CD4-positive, alpha-beta T cell treated with Interleukin-1 beta for 1 hour (primary cell): ENCODE results near the gene KCNIP4.
"Not testable (repeated sequence)": the region's sequence is repeated elsewhere in the genome, so short reads cannot be mapped to it uniquely, and the experiment has no call there.

ENCODE experiments used
- DNase-seq, 2 donors: peaks; one replicate each; pipeline ENCODE4 v3.0.0-alpha.2; 2020 to 2022

KCNIP4 gene

DNA sequence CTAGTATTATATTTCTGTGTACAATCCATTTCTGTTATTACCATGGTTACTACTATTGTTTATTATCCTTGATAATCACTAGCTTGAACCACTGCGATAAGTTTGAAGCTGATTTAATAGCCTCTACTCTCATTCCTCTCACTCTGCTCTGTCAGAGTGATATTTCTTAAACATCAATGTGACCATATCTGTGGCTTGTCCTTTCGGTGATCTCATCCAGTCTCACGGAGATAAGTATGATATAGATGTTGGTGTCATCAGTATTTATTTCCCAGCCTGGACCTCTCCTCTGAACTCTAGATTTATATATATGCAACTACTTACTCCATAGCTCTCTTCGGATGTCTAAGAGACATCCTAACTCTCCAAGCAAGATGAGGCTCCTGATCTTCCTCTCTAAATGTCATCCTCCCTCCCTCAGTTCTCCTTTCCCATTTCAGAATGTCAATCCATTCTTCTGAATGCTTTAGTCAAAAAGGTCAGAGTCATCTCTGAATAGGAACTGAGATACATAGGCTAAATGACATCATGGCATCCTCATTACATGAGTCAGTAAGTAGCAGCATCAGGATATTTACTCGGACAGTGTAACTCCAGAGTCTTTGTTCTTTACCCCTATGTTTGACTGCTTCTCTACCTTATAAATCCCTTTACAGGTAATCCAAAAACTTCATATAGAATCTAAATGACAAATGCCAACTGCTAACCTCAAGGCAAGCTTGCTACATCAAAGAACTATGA, 1118.8 kb downstream of the KCNIP4 start:
- no peak for DNase-seq

DNA sequence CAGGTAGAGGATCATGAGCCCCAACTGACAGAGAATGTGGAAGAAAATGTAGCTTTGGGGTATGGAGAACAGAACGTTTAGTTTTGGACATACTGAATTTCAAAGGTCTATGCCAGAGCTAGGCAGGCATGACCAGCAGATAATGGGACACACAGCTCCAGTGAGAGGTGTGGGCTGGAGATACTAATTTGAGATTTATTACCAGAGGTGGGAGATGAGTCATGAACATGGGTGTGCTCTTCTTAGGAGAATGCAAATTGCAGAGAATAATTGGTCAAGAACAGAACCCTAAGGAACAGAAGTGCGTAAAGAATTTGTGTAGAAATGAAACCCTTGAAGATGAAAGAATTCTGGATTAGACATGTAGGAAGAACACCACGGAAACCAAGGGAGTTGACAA, 1123.1 kb downstream of the KCNIP4 start:
- no peak for DNase-seq

DNA sequence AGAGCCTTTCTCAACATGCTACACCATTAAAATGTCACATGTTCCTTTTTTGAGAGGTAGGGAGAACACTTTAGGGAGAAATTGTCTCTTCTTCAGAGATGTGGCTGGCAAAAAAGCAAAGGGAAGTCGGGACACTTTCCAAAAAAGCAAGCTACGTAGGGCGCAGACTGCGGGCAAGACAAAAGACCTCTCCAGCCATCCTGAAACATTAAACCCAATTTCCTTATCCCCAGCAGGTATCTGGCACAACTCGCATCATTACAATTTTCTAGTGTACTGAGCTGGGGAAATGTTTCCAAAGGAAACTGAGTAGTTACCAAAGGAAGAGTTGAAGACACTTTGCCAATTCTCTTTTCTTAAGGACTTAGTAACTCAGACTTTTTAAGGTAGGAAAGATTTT, 1132.3 kb downstream of the KCNIP4 start:
- no peak for DNase-seq

DNA sequence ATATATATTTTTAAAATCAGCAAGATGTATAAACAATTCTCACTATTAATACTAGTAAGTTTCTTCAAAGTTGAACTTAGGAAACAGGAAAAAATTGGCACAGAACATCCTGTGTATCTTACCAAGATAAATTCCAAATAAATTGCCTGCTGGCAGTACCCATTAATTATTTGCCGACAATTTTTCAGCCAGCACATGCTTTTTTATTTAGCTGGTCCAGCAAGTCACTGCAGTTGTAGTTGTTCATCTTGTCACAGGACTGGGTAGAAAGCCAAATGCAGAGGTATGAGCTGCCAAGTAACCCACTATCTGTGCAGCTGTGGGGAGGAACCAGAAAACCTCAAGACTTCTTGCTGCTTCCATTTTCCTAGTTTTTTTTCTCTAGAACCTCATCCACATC, 1134.9 kb downstream of the KCNIP4 start:
- DNase-seq, result no peak

DNA sequence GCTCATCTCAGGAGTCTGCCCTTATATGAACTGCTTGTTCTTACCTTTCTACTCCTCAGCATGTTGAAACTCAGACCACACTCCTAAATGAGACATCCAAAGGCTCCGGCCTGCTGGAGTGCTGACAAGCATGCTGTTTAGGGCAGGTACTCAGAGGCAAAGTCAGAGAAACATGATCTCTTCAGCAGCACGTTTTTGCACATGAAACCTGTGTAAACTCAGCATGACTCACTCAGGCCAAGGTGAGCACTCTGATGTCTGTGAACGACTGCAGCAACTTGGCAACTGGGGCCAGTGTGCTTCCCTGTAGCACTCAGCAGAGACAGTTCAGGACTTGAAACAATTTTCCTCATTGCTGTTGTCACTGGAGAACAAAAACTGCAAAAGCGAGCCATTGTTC, 1138.8 kb downstream of the KCNIP4 start:
- no peak for DNase-seq

DNA sequence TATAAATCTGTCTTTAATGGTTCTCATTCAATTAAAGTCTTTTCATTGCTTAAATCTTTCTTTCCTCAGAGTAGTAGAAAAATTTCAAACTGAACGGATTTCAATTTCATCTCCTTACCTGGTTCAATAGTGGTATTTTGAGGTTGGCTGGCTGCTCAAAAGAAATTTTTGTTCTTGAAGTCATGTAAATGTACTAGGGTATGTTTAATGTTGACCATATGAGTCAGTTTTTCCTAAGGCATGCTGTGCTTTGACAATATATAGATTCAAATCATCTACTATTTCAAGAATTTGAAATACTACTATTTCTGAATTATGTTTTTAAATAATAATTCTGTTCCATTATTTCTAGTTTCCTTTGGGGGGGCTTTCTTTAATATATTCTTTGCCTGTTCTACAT, 1142.9 kb downstream of the KCNIP4 start:
- no peak for DNase-seq

DNA sequence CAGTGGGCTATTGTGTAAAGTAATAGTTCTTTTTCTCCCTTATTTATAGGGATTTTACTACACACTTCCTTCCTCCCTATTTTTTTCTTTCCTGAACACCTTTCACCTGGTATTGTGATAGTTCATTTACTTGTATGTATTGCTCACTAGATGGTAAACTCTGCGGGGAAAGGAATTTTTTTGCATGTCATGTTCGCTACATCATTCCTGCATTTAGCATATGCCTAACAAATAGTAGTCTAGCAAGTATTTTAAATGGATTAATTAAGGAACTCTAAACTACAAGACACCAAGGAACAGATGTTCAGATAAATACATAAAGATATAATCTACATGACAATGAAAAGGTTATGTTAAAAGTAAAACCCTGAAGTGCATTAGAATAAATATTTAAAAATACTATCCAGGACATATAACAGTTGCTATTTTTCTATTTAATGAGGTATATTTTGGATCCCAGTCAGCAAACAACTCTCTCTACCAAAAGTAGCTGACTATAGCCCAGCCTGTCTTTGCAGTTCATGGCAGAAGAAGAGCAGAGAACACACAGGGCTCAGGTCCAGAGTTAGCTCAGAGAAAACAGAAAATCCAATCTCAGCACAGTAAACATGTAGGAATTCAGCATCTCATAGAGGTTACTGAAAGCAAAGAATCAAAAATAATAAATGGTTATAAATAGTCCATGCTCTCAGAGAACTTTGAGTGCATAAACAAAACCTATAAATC, 1160.5 kb downstream of the KCNIP4 start:
- no peak for DNase-seq

DNA sequence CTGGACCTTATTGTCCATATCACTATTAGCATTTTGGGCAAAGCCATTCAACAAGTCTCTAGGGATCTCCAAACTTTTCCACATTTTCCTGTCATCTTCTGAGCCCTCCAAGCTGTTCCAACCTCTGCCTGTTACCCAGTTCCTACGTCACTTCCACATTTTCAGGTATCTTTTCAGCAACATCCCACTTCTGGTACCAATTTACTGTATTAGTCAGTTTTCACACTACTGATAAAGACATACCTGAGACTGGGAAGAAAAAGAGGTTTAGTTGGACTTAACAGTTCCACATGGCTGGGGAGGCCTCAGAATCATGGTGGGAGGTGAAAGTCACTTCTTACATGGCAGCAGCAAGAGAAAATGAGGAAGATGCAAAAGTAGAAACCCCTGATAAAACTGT, 1165.4 kb downstream of the KCNIP4 start:
- not testable (repeated sequence) for DNase-seq

DNA sequence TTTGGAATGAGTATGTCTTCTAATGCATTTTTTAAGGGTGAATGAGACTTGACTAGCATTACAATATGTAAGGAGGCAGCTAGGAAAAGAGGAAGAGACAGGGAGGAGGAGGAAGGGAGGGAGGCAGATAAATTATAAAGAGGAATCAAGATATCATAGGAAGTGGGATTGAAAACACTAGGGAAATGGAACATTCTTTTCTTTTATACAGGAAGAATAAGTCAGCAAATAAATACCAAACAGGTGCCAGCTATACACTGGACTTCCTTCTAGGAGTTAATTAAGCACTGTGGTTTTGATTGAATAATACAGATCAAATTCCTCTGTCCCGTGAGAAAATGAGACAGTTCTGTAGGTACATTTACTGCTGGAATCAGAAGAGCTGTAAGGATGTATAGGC, 1169.7 kb downstream of the KCNIP4 start:
- DNase-seq, result no peak

DNA sequence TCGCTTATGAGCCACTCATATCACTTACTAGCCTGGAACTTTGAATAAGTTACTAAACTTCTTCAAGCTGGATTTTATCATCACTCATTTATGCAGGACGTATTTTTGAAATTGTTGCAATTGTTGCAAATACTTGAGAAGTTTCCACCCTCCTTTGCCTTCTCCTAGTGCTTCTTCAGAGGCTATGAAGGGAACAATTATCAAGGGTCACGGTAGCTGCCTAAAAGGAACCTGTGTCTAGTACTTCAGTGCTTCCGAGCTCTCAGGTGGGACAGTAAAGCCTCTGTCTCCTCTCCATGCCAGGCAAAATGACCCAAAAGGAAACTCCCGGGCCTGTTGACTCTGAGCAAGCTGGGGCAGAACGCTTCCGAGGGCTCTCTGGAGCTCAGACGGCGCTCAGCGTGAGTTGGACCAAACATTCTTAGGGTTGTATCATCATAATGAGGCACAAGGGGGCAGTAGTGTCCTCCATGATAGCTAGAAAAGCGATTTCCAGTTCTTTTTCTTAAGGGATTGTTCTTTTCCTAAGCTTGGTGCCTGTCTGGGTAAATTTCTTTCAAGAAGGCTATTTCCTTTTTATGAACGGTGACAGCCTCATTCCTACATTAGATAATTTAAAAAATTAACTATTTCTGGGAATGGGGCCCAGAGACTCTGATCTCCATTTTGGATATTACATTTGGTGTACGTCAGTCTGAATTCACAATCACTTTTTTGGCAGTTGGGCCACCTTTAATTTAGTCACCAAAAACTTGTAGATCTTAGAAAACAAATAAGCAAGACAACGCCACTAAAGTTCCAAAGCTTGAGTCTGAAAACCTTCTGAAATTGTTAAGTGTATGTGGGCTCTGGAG, 1175.2 kb downstream of the KCNIP4 start:
- peak in 1 of 2 donors; percentile 36 for DNase-seq

DNA sequence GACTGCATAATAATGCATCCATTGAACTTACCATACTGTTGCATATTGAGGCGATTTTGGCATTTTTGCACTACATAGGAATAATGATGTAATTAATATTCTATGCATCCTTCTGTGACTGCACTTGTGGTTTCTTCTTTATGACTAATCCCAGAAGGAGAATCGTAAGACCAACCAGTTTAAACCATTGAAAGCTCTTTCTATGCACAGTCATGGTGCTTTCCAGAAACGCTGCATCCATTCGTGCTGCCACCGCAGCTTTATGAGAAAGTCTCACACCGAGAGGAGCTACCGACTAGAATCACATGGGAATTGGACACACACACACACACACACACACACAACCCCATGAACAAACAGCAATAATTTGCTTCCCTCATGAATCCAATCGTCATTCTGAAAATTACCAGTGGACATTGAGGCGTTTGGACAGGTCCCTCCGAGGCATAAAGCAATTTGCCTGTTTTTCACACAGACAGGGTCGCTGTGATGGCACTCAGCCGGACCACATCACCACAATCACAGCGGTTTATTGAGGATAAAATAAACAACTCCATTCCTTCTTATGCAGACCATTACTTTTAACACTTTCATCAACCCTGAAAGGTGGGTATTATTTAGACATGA, 1184.1 kb downstream of the KCNIP4 start:
- no peak for DNase-seq

DNA sequence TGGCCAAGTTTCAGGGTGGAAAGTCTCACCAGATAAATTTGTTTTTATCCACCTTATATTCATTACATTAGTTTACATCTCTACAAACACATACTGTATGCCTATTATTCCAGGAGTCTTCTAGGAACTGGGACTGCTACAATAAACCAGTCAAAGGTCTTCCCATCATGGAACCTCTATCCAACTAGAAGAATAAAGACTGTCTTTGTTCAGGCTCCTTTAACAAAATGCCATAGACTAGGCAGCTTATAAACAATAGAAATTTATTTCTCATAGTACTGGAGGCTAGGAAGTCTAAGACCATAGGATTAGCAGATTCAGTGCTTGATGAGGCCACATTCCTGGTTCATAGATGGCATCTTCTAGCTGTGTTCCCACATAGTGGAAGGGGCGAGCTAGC, 1186.7 kb downstream of the KCNIP4 start:
- DNase-seq, result no peak

DNA sequence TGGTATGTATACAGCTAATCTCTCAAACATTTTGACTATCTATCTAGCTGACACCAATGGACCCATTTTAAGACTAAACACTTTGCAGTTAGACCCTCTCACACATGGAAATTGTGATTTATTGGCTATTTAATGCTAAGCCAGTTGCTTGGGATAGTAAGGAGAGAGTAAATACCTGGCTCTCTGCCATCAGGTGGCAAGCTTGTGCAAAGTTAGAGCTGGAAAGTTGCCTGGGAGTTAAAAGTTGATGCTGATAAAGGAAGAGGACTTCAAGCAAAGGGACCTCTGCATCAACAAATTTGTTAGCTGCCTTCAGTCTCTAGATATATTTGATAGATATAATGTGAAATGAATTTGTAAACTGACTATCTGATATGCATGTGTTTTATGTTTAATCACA, 1187.2 kb downstream of the KCNIP4 start:
- no peak for DNase-seq

DNA sequence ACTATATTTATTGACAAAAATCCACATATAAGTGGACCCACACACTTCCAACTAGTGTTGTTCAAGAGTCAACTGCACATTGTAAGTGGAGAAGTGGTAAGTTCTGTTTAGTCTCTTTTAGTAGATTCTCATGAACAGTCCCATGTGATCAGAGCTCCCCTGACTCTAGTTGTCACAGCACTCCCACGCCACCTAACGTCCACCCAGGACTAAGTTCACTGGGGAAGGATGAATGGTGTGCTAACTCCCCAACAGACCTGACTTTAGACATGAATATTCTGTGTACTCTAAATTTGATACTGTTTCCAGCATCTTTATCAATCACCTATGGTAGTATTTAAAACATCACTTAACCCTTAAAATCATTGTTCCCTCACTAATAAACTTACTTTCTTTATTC, 1188.5 kb downstream of the KCNIP4 start:
- no peak for DNase-seq

DNA sequence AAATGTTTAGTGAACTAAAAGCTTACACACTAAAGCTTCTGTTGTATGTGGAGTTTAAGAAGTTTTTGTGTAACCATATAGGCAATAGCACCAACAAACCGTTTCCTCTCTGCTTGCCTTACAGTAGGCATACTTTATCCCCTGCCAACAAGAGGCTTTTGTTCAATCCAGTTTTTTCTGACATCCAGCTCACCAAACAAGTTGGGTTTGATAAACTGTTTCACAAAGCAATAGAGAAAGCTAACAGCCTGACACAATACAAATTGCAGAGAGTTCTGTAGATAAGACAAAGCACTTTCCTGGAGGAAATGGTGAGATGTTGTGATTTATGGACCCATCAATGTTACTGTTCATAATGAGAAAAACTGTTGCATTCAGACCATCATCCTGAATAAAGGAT, 1194.5 kb downstream of the KCNIP4 start:
- no peak for DNase-seq

DNA sequence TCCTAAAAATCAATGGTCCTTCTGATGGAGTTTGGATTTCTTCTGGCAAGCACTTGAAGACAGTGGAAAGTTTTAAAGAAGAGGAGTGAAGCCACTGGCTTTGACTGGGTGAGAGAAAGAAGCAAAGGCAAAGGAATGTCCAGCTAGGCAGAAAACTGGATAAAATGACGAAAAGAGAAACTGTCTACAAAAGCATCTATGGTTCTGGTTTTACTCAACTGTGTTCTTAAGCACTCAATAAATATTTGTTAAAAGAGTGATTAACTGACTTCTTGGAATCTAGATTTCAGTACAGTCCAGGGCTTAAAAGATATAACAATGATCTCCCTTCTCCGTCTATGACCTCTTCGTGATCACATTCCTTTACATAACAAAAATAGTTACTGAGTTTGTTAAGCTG, 1195.9 kb downstream of the KCNIP4 start:
- DNase-seq, result no peak

DNA sequence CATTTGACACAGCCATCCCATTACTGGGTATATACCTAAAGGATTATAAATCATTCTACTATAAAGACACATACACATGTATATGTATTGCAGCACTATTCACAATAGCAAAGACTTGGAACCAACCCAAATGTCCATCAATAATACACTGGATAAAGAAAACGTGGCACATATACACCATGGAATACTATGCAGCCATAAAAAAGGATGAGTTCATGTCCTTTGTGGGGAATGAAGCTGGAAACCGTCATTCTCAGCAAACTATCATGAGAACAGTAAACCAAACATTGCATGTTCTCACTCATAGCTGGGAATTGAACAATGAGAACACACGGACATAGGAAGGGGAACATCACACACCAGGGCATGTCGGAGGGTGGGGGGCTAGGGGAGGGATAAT, 1202.6 kb downstream of the KCNIP4 start:
- not testable (repeated sequence) for DNase-seq

DNA sequence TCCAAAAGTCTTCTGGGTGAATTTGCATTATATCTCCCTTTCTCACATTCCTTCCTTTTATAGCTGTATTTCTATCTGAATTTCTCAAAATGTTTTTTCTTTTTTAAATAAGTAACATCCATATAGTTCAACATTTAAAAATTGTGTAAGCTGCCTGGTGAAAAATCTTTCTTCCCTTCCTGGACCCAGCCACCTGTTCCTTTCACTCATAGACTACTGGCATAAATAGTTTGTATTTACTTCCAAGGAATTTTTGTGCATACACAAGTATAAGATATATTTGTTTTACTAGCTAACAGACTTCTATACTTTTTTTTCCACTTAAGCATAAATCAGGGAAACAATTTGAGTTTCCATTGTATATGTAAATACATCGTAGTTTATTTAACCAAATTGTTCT, 1212.6 kb downstream of the KCNIP4 start:
- DNase-seq, result no peak

DNA sequence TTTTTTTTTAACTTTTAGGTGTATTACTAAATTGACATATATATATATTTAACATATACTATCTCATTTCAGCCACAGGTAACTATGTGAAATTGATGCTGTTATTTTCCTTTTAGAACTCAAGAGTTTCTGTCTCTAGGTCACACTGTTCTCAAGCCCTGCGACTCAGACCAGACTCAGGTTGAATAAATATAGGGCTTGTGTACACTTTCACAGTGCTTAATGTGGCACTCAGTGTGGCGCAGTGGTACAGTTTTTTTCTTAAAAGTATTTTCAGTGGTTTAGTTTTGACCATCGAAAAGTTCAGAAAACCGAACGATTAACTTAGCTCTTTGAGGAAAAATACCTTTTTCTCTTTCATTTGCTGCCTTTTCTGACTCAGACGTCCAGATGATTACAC, 1223.7 kb downstream of the KCNIP4 start:
- DNase-seq, result no peak

DNA sequence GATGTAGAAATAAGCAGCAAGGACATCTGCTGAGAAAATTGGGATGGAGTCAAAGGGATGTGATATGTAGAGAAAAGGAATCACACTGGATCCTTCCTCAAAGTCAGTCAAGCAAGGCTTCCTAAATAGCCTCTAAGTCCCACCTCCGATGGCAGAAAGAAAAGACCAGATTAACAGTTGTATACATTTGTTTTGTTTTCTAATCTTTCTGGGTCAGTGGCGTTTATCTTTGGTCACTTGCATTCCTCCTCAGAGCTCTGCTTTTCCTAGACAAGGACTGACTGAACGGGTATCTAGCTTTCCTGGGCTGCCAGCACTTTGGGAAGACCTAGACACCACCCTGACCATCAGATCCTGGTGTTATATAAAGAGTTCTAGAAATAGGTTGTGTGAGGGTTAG, 1225.1 kb downstream of the KCNIP4 start:
- no peak for DNase-seq

DNA sequence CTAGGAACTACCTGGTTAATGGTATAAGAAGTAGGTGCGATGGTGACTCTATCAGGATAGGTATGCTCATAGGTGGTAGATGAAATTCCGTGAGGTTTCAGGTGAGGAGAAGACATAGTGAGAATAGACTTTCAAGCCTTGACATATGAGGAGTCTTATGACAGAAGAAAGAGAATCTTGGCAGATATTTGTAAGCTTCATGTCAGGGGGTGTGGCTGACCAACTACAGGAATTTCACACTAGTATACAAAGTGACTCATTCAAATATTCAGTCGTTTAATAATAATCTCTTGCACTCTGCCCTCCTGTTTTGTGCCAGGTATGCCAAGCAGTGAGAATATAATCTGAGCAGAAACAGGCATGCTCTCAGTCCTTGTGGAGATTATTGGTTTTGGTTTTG, 1225.6 kb downstream of the KCNIP4 start:
- no peak for DNase-seq

DNA sequence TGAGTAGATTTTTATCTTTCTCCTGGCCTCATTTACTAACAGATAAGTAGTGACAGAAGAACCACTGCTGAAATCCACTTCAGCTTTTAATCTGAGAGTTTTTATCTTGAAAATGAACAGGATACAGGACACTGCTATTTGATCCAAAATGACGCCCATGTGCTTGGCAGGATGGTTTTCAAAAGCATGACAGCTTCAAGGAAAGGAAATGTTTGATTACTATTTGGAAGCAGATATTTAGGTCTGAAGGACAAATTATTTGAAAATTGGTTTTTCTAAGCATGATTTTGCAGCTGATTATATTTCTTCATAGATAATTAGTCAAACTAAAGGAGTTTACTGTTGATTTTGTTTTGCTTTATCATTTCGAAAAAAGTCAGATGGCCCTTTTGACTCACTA, 1237.2 kb downstream of the KCNIP4 start:
- no peak for DNase-seq
